Liver (tissue), 9 donors: ENCODE measurements around the gene RAC2. TPM values are rescaled to one million over a fixed set of nuclear protein-coding genes. Genes with fewer than 3 reads are reported as not detected.

ENCODE experiments used
- DNase-seq: peaks from one replicate; pipeline ENCODE4 v3.0.0-alpha.2; 2017; ENCODE audit warnings: low spot score
- H3K27ac ChIP-seq, 2 donors: one replicate each; pipeline ENCODE4 v1.7.0; 2013; ENCODE audit warnings: inconsistent platforms in 2 of 2, low read length in 2 of 2, control low read depth in 1 of 2, low read depth in 1 of 2, mild to moderate bottlenecking in 1 of 2
- H3K27me3 ChIP-seq, 4 donors: one replicate each; pipeline versions ENCODE4 v1.6.1 to v1.7.0; 2013; ENCODE audit warnings: low read length in 3 of 4, inconsistent platforms in 1 of 4, mild to moderate bottlenecking in 1 of 4, moderate library complexity in 1 of 4; ENCODE audit not compliant: control insufficient read depth in 4 of 4, insufficient read depth in 4 of 4
- H3K36me3 ChIP-seq, 4 donors: one replicate each; pipeline versions ENCODE4 v1.6.1 to v1.7.0; 2013; ENCODE audit warnings: low read length in 3 of 4, mild to moderate bottlenecking in 3 of 4, low read depth in 1 of 4, moderate library complexity in 1 of 4; ENCODE audit not compliant: control insufficient read depth in 4 of 4, insufficient read depth in 3 of 4
- H3K4me1 ChIP-seq, 4 donors: one replicate each; pipeline versions ENCODE4 v1.6.1 to v1.7.0; 2013; ENCODE audit warnings: low read length in 3 of 4, mild to moderate bottlenecking in 3 of 4, moderate library complexity in 1 of 4; ENCODE audit not compliant: control insufficient read depth in 4 of 4, insufficient read depth in 4 of 4
- H3K4me3 ChIP-seq, 3 donors: one replicate each; pipeline versions ENCODE4 v1.6.1 to v1.7.0; 2013; ENCODE audit warnings: low read length in 3 of 3, control low read depth in 1 of 3, low read depth in 1 of 3, mild to moderate bottlenecking in 1 of 3
- H3K9ac ChIP-seq, 2 donors: one replicate each; pipeline ENCODE4 v1.7.0; 2013; ENCODE audit warnings: low read length in 2 of 2, mild to moderate bottlenecking in 2 of 2, moderate library complexity in 2 of 2, control low read depth in 1 of 2, low read depth in 1 of 2
- H3K9me3 ChIP-seq, 4 donors: one replicate each; pipeline versions ENCODE4 v1.6.1 to v1.7.0; 2013; ENCODE audit warnings: low read length in 3 of 4; ENCODE audit not compliant: control insufficient read depth in 4 of 4
- ATF3 ChIP-seq: IDR thresholded peaks from 2 replicates; pipeline ENCODE4 v1.6.1; 2016; ENCODE audit warnings: antibody characterized with exemption
- CTCF ChIP-seq: fragments of 150-350 bp; IDR thresholded peaks from 2 replicates; pipeline ENCODE4 v1.5.1; 2017; ENCODE audit warnings: improper control_type of control experiment, low read depth, low read length; ENCODE audit not compliant: missing input control
- FOXA1 ChIP-seq: IDR thresholded peaks from 2 replicates; pipeline ENCODE4 v1.6.1; 2016; ENCODE audit warnings: antibody characterized with exemption
- FOXA2 ChIP-seq: IDR thresholded peaks from 2 replicates; pipeline ENCODE4 v1.6.1; 2016; ENCODE audit warnings: antibody characterized with exemption
- GABPA ChIP-seq, 2 donors: IDR thresholded peaks in 1 of 2; conservative IDR thresholded peaks in 1 of 2; 2 replicates each; pipeline ENCODE4 v1.6.1; 2016; ENCODE audit warnings: antibody characterized with exemption in 2 of 2, mild to moderate bottlenecking in 1 of 2, moderate library complexity in 1 of 2
- MAX ChIP-seq: IDR thresholded peaks from 2 replicates; pipeline ENCODE4 v1.6.1; 2016; ENCODE audit warnings: antibody characterized with exemption
- REST ChIP-seq: IDR thresholded peaks from 2 replicates; pipeline ENCODE4 v1.6.1; 2016; ENCODE audit warnings: antibody characterized with exemption, mild to moderate bottlenecking
- RXRA ChIP-seq, 2 donors: IDR thresholded peaks; 2 replicates each; pipeline ENCODE4 v1.6.1; 2017 to 2018; ENCODE audit warnings: antibody characterized with exemption in 2 of 2, mild to moderate bottlenecking in 1 of 2
- SP1 ChIP-seq: IDR thresholded peaks from 2 replicates; pipeline ENCODE4 v1.6.1; 2018; ENCODE audit warnings: antibody characterized with exemption, mild to moderate bottlenecking
- TAF1 ChIP-seq: conservative IDR thresholded peaks from 2 replicates; pipeline ENCODE4 v1.6.1; 2016; ENCODE audit warnings: antibody characterized with exemption, mild to moderate bottlenecking
- YY1 ChIP-seq: IDR thresholded peaks from 2 replicates; pipeline ENCODE4 v1.6.1; 2016; ENCODE audit warnings: antibody characterized with exemption, mild to moderate bottlenecking
- ZBTB33 ChIP-seq: IDR thresholded peaks from 2 replicates; pipeline ENCODE4 v1.6.1; 2016; ENCODE audit warnings: antibody characterized with exemption
- WGBS: extraction: QIAGEN DNeasy Blood & Tissue Kit; methylation state at CpG from one replicate; pipeline ENCODE4 v1.1.7; 2013; 5-methylcytosine and 5-hydroxymethylcytosine counted together
- polyA plus RNA-seq, 2 donors: library from polyadenylated mRNA; stranded (reverse) in 1 of 2; unstranded in 1 of 2; fragments of 200-250 nt in 1 of 2; fragments of >200 nt in 1 of 2; fragmentation: Nextera tagmentation in 1 of 2; extraction: Ambion mirVana in 1 of 2; gene quantifications; one replicate each; pipeline versions ENCODE4 v1.2.1 to v1.2.3, GENCODE V29; 2013 to 2015
- total RNA-seq, 2 donors: library from RNA; depleted of rRNA; stranded (reverse); fragments of >200 nt; gene quantifications; one replicate each; pipeline ENCODE4 v1.2.3, GENCODE V29; 2014
- donor health status: healthy.
- donor health status: healthy.
- donor health status: healthy.
- donor health status: healthy.
- donor health status: healthy.

Gene RAC2
- total and polyA plus RNA-seq, 4 donors, result 4.0 to 15.0 (median 7.4) TPM

- no peak for DNase-seq
Observed at GRCh38 chr22:37229805-37230672, 14.0 kb downstream of the RAC2 start.

GRCh38 chr22:37229012-37229804 lies 14.9 kb downstream of the RAC2 start:
- H3K27ac ChIP-seq, result peak overlapping the region; percentile 25 to 73
- no peak overlapping the region for H3K4me3 ChIP-seq
- no peak for DNase-seq
- H3K4me1 ChIP-seq, result peaks cover 0 to 5% (median 2%) of the 10 kb centered on the region in 4 donors
- H3K27me3 ChIP-seq, result no peaks in the 10 kb centered on the region
- no peaks in the 10 kb centered on the region for H3K36me3 ChIP-seq
- peak overlapping the region in 1 of 2 donors; percentile 27 for H3K9ac ChIP-seq
- 76% methylated on average over 7 of the region's 7 CpGs for WGBS
- no peaks in the 10 kb centered on the region for H3K9me3 ChIP-seq
- no peak for TF ChIP-seq MAX
- no peak for TF ChIP-seq FOXA2
- TF ChIP-seq GABPA (IDR thresholded peaks at IDR 0.05 in 1 of 2, conservative IDR thresholded peaks at IDR 0.05 in 1 of 2), result no peak
- no peak for TF ChIP-seq ATF3
- no peak for TF ChIP-seq TAF1
- TF ChIP-seq CTCF, result no peak
- TF ChIP-seq FOXA1, result no peak
- TF ChIP-seq SP1, result no peak

More at GRCh38 chr22:37229805-37230672, 14.0 kb downstream of the RAC2 start:
- Histone ChIP-seq H3K27ac (peak overlapping the region; percentile 48 to 73), H3K9ac (peak overlapping the region in 1 of 2 donors; percentile 27), H3K9me3 (no peaks in the 10 kb centered on the region), H3K4me1 (peaks cover 0 to 5% (median 2%) of the 10 kb centered on the region in 4 donors), H3K4me3 (no peak overlapping the region), H3K36me3 (no peaks in the 10 kb centered on the region), H3K27me3 (no peaks in the 10 kb centered on the region)
- 75% methylated on average over 8 of the region's 8 CpGs for WGBS
- TF ChIP-seq YY1, result no peak
- TF ChIP-seq ZBTB33, result no peak
- TF ChIP-seq REST, result no peak
- TF ChIP-seq RXRA (IDR thresholded peaks at IDR 0.05), result peak in 1 of 2 donors; percentile 52
